Tibial nerve (tissue), 4 donors: Measurements from ENCODE around the gene RSBN1L. TPM values are rescaled to one million over a fixed set of nuclear protein-coding genes. Genes with fewer than 3 reads are reported as not detected.
A peak's percentile ranks its signal among the peaks of the same experiment; 100 is the strongest.

Source experiments
- DNase-seq, 2 donors: peaks; one replicate each; pipeline ENCODE4 v3.0.0-alpha.2; 2019; ENCODE audit warnings: low spot score in 2 of 2
- H3K27ac ChIP-seq, 4 donors: fragments of 200-600 bp; sonication (generic) in 3 of 4; one replicate each; pipeline ENCODE4 v1.5.1; 2017 to 2019; ENCODE audit warnings: mild to moderate bottlenecking in 1 of 4
- H3K27me3 ChIP-seq, 2 donors: fragments of 200-600 bp; sonication (generic) in 1 of 2; one replicate each; pipeline versions ENCODE4 v1.5.1 to v1.6.0; 2017 to 2019
- H3K36me3 ChIP-seq, 3 donors: fragments of 200-600 bp; sonication (generic); one replicate each; pipeline ENCODE4 v1.5.1; 2018 to 2019
- H3K4me1 ChIP-seq, 4 donors: fragments of 200-600 bp; sonication (generic) in 3 of 4; one replicate each; pipeline ENCODE4 v1.5.1; 2017 to 2019
- H3K4me3 ChIP-seq, 4 donors: fragments of 200-600 bp; sonication (generic) in 3 of 4; one replicate each; pipeline ENCODE4 v1.5.1; 2017 to 2019; ENCODE audit warnings: mild to moderate bottlenecking in 1 of 4, moderate library complexity in 1 of 4
- H3K9me3 ChIP-seq, 4 donors: fragments of 200-600 bp; sonication (generic) in 3 of 4; one replicate each; pipeline ENCODE4 v1.5.1; 2017 to 2019
- EP300 ChIP-seq, 2 donors: sonication (generic); formaldehyde crosslinking; IDR thresholded peaks; one replicate each; pipeline ENCODE4 v1.6.1; 2017; ENCODE audit warnings: antibody characterized with exemption in 2 of 2, mild to moderate bottlenecking in 1 of 2
- POLR2A ChIP-seq, 2 donors: fragments of 450-650 bp; IDR thresholded peaks; one replicate each; pipeline ENCODE4 v1.6.1; 2017; ENCODE audit warnings: antibody characterized with exemption in 2 of 2, mild to moderate bottlenecking in 2 of 2, moderate library complexity in 2 of 2
- WGBS, 2 donors: methylation state at CpG; one replicate each; pipeline ENCODE4 v1.1.5; 2018; 5-methylcytosine and 5-hydroxymethylcytosine counted together
- total RNA-seq, 4 donors: library from RNA; depleted of rRNA; stranded (reverse); fragments of >200 nt; gene quantifications; one replicate each; pipeline ENCODE4 v1.1.0, GENCODE V29; 2016
- TF ChIP-seq, protein P1 (sequence below), 5 experiments: fragments of 200-600 bp in 3 of 5; fragments of 450-650 bp in 2 of 5; sonication (generic) in 3 of 5; IDR thresholded peaks; one replicate each; pipeline ENCODE4 v1.5.1; 2016 to 2019; ENCODE audit warnings: antibody characterized with exemption in 5 of 5, mild to moderate bottlenecking in 3 of 5, moderate library complexity in 2 of 5

RSBN1L gene
- total RNA-seq, 4 donors from 2014 or later, result 15.6 to 33.9 (median 29.1) TPM

GRCh38 chr7:77685233-77685632 is 11.0 kb upstream of the RSBN1L start:
- peak overlapping the region in 1 of 4 donors; percentile 68 for H3K27ac ChIP-seq
- 49 to 59% methylated on average over 5 of the region's 5 CpGs for WGBS, 2 donors

DNA sequence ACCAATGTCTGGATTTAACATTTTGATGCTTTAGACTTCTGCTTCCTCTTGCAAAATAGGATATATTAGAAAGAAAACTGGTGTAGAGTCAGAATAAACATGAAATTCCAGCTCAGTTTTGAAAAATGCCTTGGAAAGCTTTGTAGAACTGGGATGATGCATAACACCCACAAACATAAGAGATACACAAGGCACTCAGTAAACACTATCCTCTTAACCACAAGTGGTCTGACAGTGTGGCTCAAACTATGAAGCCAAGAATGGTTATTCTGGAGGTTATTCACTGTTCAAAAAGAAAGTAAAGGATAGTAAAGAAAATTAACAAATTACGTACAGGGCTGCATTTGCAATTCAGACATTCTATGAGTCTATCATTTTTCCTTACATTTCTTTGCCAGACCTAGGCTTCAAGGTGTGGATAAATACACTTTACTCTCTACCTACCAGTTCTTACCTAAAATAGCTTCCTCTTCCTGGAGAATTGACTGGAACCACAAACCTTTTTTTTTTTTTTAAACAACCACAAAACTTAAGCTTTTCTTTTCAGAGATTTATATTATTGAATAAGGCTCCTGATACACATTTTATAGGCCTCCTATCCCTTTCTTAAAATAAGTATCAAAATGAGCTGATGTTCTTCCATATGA is 9.0 kb upstream of the RSBN1L start:
- whole genome bisulfite sequencing, 2 donors, result 85 to 97% methylated on average over 1 of the region's 1 CpG
- H3K27ac ChIP-seq, result peak overlapping the region in 2 of 4 donors; percentile 1 to 19
- H3K27me3 ChIP-seq, result no peaks in the 10 kb centered on the region

More at GRCh38 chr7:77685233-77685632, 11.0 kb upstream of the RSBN1L start:
- H3K4me1 ChIP-seq, result peaks cover 6 to 36% (median 25%) of the 10 kb centered on the region in 4 donors
- peaks cover 0 to 43% (median 0%) of the 10 kb centered on the region in 3 donors for H3K36me3 ChIP-seq
- no peaks in the 10 kb centered on the region for H3K27me3 ChIP-seq
- DNase-seq, result no peak
- TF ChIP-seq POLR2A (IDR thresholded peaks at IDR 0.05), result no peak
- TF ChIP-seq EP300 (IDR thresholded peaks at IDR 0.05), result peak in 1 of 2 donors; percentile 74
- TF ChIP-seq, protein P1, sequence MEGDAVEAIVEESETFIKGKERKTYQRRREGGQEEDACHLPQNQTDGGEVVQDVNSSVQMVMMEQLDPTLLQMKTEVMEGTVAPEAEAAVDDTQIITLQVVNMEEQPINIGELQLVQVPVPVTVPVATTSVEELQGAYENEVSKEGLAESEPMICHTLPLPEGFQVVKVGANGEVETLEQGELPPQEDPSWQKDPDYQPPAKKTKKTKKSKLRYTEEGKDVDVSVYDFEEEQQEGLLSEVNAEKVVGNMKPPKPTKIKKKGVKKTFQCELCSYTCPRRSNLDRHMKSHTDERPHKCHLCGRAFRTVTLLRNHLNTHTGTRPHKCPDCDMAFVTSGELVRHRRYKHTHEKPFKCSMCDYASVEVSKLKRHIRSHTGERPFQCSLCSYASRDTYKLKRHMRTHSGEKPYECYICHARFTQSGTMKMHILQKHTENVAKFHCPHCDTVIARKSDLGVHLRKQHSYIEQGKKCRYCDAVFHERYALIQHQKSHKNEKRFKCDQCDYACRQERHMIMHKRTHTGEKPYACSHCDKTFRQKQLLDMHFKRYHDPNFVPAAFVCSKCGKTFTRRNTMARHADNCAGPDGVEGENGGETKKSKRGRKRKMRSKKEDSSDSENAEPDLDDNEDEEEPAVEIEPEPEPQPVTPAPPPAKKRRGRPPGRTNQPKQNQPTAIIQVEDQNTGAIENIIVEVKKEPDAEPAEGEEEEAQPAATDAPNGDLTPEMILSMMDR (IDR thresholded peaks at IDR 0.05), result peak in 1 of 5 experiments; percentile 9
- H3K9me3 ChIP-seq, result no peaks in the 10 kb centered on the region
- H3K4me3 ChIP-seq, result no peak overlapping the region

DNA sequence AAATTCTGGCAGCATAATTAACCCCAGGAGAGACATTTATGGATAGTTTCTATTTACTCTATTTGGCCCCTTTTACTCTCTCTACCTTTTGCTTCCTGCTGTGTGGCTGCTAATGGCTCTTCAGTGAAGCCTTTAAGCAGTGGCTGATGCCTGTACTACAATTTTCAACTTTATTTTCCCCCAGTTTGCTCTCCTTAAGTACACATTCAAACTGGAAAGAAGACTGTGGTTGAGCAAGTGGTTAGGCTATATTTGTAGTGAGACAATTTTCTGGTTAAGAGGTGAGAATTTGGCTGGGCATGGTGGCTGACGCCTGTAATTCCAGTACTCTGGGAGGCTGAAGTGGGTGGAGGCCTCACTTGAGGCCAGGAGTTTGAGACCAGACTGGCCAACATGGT is 8.5 kb upstream of the RSBN1L start:
- peaks cover 6 to 46% (median 25%) of the 10 kb centered on the region in 4 donors for H3K4me1 ChIP-seq
- 87 to 88% methylated on average over 1 of the region's 1 CpG for WGBS, 2 donors
- peaks cover 0 to 33% (median 0%) of the 10 kb centered on the region in 3 donors for H3K36me3 ChIP-seq
- H3K9me3 ChIP-seq, result no peaks in the 10 kb centered on the region
- H3K27ac ChIP-seq, result peak overlapping the region in 2 of 4 donors; percentile 1 to 19
- no peak overlapping the region for H3K4me3 ChIP-seq
- H3K27me3 ChIP-seq, result no peaks in the 10 kb centered on the region
- TF ChIP-seq EP300 (IDR thresholded peaks at IDR 0.05) (no peak), POLR2A (IDR thresholded peaks at IDR 0.05) (no peak)
- TF ChIP-seq, protein P1 (IDR thresholded peaks at IDR 0.05), result no peak
- no peak for DNase-seq

More for the DNA sequence above, 9.0 kb upstream of the RSBN1L start:
- peaks cover 6 to 44% (median 25%) of the 10 kb centered on the region in 4 donors for H3K4me1 ChIP-seq
- H3K9me3 ChIP-seq, result no peaks in the 10 kb centered on the region
- H3K36me3 ChIP-seq, result peaks cover 0 to 38% (median 0%) of the 10 kb centered on the region in 3 donors
- TF ChIP-seq EP300 (IDR thresholded peaks at IDR 0.05) (no peak), POLR2A (IDR thresholded peaks at IDR 0.05) (no peak)
- TF ChIP-seq, protein P1 (IDR thresholded peaks at IDR 0.05), result no peak
- no peak for DNase-seq
- H3K4me3 ChIP-seq, result no peak overlapping the region

GRCh38 chr7:77690289-77690688 is 6.0 kb upstream of the RSBN1L start:
- peaks cover 0 to 25% (median 0%) of the 10 kb centered on the region in 3 donors for H3K36me3 ChIP-seq
- H3K4me1 ChIP-seq, result peaks cover 6 to 55% (median 22%) of the 10 kb centered on the region in 4 donors

More at GRCh38 chr7:77690289-77690688, 6.0 kb upstream of the RSBN1L start:
- Histone ChIP-seq H3K9me3 (no peaks in the 10 kb centered on the region), H3K4me3 (no peak overlapping the region), H3K27ac (no peak overlapping the region), H3K27me3 (no peaks in the 10 kb centered on the region)
- DNase-seq, result no peak
- TF ChIP-seq POLR2A (IDR thresholded peaks at IDR 0.05), result no peak
- TF ChIP-seq, protein P1 (IDR thresholded peaks at IDR 0.05), result no peak
- WGBS, 2 donors, result 58 to 65% methylated on average over 8 of the region's 8 CpGs
